B cell (primary cell): Measurements from ENCODE around the gene PHLPP1.

ENCODE experiments used
- EZH2 ChIP-seq: IDR thresholded peaks from 2 replicates; pipeline ENCODE4 v1.6.1; 2012; ENCODE audit warnings: borderline replicate concordance, low read depth, mild to moderate bottlenecking, moderate library complexity, low read length; ENCODE audit not compliant: insufficient read depth, poor library complexity, severe bottlenecking
- TF ChIP-seq, protein P1 (sequence below): fragments of 200-600 bp; IDR thresholded peaks from one replicate; pipeline ENCODE4 v1.8.0; 2022; ENCODE audit warnings: antibody characterized with exemption, mild to moderate bottlenecking

DNA sequence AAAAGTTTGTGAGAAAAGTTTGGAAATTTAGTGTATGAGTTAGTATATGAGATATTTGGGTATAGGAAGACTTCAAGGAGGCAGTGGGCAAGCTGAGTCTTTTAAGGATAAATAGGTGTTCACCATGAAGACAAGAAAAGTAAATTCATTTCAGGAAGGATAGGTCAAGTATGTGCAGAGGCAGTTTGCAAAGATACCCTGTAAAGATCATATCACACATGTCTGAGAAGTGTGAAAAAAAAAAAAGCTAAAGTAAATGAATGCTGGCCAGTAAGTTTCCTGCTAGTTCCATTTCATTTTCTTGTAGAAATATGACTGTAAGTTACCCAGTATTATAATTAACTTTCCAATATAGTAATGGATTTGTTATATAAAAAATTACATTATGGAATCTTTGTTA is 131.0 kb downstream of the PHLPP1 start:
- TF ChIP-seq, protein P1, sequence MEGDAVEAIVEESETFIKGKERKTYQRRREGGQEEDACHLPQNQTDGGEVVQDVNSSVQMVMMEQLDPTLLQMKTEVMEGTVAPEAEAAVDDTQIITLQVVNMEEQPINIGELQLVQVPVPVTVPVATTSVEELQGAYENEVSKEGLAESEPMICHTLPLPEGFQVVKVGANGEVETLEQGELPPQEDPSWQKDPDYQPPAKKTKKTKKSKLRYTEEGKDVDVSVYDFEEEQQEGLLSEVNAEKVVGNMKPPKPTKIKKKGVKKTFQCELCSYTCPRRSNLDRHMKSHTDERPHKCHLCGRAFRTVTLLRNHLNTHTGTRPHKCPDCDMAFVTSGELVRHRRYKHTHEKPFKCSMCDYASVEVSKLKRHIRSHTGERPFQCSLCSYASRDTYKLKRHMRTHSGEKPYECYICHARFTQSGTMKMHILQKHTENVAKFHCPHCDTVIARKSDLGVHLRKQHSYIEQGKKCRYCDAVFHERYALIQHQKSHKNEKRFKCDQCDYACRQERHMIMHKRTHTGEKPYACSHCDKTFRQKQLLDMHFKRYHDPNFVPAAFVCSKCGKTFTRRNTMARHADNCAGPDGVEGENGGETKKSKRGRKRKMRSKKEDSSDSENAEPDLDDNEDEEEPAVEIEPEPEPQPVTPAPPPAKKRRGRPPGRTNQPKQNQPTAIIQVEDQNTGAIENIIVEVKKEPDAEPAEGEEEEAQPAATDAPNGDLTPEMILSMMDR = no peak
- TF ChIP-seq EZH2 = no peak
